ENCODE results near the gene CCT3. TPM values are rescaled to one million over a fixed set of nuclear protein-coding genes. Genes with fewer than 3 reads are reported as not detected.
A peak's percentile ranks its signal among the peaks of the same experiment; 100 is the strongest.

The CCT3 gene
- total and polyA plus RNA-seq, 2 donors, result 114 to 296 TPM

DNA sequence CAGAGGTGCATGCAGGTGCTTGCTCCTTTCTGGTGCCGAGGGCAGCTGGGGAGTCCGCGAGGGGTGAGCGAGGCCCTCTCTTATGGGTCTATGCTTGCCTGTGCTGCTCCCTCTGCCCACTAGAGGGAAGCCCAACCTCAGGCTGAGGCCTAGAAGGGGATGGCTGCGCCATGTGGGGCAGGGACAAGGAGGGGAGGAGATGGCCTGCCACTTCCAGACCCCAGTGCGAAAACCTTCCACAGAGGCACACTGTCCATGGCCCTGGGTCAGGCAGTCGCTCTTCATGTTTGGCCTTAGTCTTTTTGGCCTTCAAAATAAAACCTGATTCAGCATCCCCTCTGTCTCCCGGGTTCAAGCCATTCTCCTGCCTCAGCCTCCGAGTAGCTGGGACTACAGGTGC is 44.9 kb upstream of the CCT3 start:
- H3K36me3 ChIP-seq (ENCODE audit: control insufficient read depth in 2 of 2, insufficient read depth in 2 of 2, low read length in 1 of 2), result no peaks in the 10 kb centered on the region
- DNase-seq (ENCODE audit: low read depth in 6 of 9, low spot score in 9 of 9), result peak in 8 of 9 donors; percentile 6 to 69 (median 29)
- peaks cover 20 to 54% of the 10 kb centered on the region in 2 donors for H3K27me3 ChIP-seq (ENCODE audit: control insufficient read depth in 2 of 2, insufficient read depth in 1 of 2, low read length in 1 of 2)
- H3K9me3 ChIP-seq (ENCODE audit: control insufficient read depth in 2 of 2, insufficient read depth in 1 of 2, low read length in 1 of 2), result no peaks in the 10 kb centered on the region
- WGBS, result 60% methylated on average over 9 of the region's 9 CpGs
- H3K27ac ChIP-seq (ENCODE audit: low read depth in 1 of 2, low read length in 1 of 2), result no peak overlapping the region
- H3K4me1 ChIP-seq (ENCODE audit: control insufficient read depth in 2 of 2, insufficient read depth in 2 of 2, low read length in 2 of 2), result peaks cover 0 to 5% of the 10 kb centered on the region in 2 donors
- H3K4me3 ChIP-seq (ENCODE audit: low read length in 2 of 2), result no peak overlapping the region

GRCh38 chr1:156382561-156382960 is 44.5 kb upstream of the CCT3 start:
- WGBS, result 89% methylated on average over 7 of the region's 7 CpGs
- peaks cover 0 to 5% of the 10 kb centered on the region in 2 donors for H3K4me1 ChIP-seq (ENCODE audit: control insufficient read depth in 2 of 2, insufficient read depth in 2 of 2, low read length in 2 of 2)
- no peak overlapping the region for H3K4me3 ChIP-seq (ENCODE audit: low read length in 2 of 2)
- DNase-seq (ENCODE audit: low read depth in 6 of 9, low spot score in 9 of 9), result no peak
- H3K36me3 ChIP-seq (ENCODE audit: control insufficient read depth in 2 of 2, insufficient read depth in 2 of 2, low read length in 1 of 2), result no peaks in the 10 kb centered on the region
- peaks cover 16 to 52% of the 10 kb centered on the region in 2 donors for H3K27me3 ChIP-seq (ENCODE audit: control insufficient read depth in 2 of 2, insufficient read depth in 1 of 2, low read length in 1 of 2)
- H3K9me3 ChIP-seq (ENCODE audit: control insufficient read depth in 2 of 2, insufficient read depth in 1 of 2, low read length in 1 of 2), result no peaks in the 10 kb centered on the region
- no peak overlapping the region for H3K27ac ChIP-seq (ENCODE audit: low read depth in 1 of 2, low read length in 1 of 2)

DNA sequence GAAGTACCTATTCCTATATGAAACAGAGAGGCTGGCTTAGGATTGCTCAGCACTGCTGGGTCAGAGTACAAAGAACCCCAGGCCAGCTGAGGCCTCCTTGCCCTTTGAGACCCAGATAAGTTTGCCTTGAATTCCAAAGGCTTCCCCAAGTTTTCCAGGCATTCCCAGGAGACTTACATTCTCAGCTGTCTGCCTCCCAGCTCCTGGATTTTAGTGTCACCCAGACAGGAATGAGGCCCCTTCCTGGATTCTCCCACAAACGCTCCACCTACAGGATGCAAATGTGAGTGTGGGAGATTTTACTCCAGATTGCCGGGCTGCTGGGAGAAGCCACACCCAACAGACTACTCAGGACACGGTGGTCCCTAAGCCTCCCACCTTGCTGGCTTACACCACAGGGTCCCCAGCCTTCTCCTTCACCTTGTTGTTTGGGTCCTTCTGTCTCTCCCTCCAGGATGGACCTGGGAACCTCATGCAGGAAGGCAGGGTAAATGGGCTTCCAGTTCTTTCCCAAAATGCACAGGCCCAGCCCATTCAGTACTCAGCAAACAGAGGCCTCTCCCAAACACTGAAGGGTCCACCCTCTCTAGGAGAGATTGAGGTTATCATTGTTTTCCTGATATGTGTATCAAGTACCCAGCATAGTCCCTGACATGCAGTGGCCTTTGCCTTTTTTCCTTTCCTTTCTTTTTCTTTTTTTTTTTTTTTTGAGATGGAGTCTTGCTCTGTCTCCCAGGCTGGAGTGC is 41.5 kb upstream of the CCT3 start:
- WGBS, result 81% methylated on average over 3 of the region's 3 CpGs
- Histone ChIP-seq H3K27me3 (ENCODE audit: control insufficient read depth in 2 of 2, insufficient read depth in 1 of 2, low read length in 1 of 2) (peaks cover 0 to 43% of the 10 kb centered on the region in 2 donors), H3K4me3 (ENCODE audit: low read length in 2 of 2) (no peak overlapping the region), H3K4me1 (ENCODE audit: control insufficient read depth in 2 of 2, insufficient read depth in 2 of 2, low read length in 2 of 2) (no peaks in the 10 kb centered on the region), H3K9me3 (ENCODE audit: control insufficient read depth in 2 of 2, insufficient read depth in 1 of 2, low read length in 1 of 2) (no peaks in the 10 kb centered on the region), H3K36me3 (ENCODE audit: control insufficient read depth in 2 of 2, insufficient read depth in 2 of 2, low read length in 1 of 2) (no peaks in the 10 kb centered on the region), H3K27ac (ENCODE audit: low read depth in 1 of 2, low read length in 1 of 2) (no peak overlapping the region)
- DNase-seq (ENCODE audit: low read depth in 6 of 9, low spot score in 9 of 9), result no peak

- peaks cover 0 to 44% of the 10 kb centered on the region in 2 donors for H3K27me3 ChIP-seq (ENCODE audit: control insufficient read depth in 2 of 2, insufficient read depth in 1 of 2, low read length in 1 of 2)
- no peaks in the 10 kb centered on the region for H3K4me1 ChIP-seq (ENCODE audit: control insufficient read depth in 2 of 2, insufficient read depth in 2 of 2, low read length in 2 of 2)
- H3K4me3 ChIP-seq (ENCODE audit: low read length in 2 of 2), result no peak overlapping the region
- 94% methylated on average over 6 of the region's 6 CpGs for WGBS
- no peak for DNase-seq (ENCODE audit: low read depth in 6 of 9, low spot score in 9 of 9)
- H3K27ac ChIP-seq (ENCODE audit: low read depth in 1 of 2, low read length in 1 of 2), result no peak overlapping the region
- no peaks in the 10 kb centered on the region for H3K9me3 ChIP-seq (ENCODE audit: control insufficient read depth in 2 of 2, insufficient read depth in 1 of 2, low read length in 1 of 2)
- no peaks in the 10 kb centered on the region for H3K36me3 ChIP-seq (ENCODE audit: control insufficient read depth in 2 of 2, insufficient read depth in 2 of 2, low read length in 1 of 2)
Observed at GRCh38 chr1:156378557-156378956, 40.5 kb upstream of the CCT3 start.

GRCh38 chr1:156376958-156377919 is 39.1 kb upstream of the CCT3 start:
- 81% methylated on average over 20 of the region's 20 CpGs for WGBS
- no peak overlapping the region for H3K27ac ChIP-seq (ENCODE audit: low read depth in 1 of 2, low read length in 1 of 2)

DNA sequence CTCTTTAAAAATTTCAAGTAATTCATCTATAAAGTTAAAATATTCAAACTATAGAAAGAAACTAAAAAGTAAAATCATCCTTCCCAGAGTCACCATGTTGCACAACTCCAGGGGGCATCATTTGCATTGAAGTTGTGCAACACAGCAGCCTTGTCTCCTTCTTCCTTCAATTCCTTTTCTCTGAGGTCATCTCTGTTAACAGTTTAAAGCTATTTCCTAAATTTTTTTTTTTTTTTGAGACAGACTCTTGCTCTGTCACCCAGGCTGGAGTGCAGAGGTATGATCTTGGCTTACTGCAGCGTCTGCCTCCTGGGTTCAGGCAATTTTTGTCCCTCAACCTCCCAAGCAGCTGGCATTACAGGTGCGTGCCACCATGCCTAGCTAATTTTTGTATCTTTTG is 38.1 kb upstream of the CCT3 start:
- no peaks in the 10 kb centered on the region for H3K36me3 ChIP-seq (ENCODE audit: control insufficient read depth in 2 of 2, insufficient read depth in 2 of 2, low read length in 1 of 2)
- no peak for DNase-seq (ENCODE audit: low read depth in 6 of 9, low spot score in 9 of 9)
- H3K9me3 ChIP-seq (ENCODE audit: control insufficient read depth in 2 of 2, insufficient read depth in 1 of 2, low read length in 1 of 2), result no peaks in the 10 kb centered on the region
- no peak overlapping the region for H3K4me3 ChIP-seq (ENCODE audit: low read length in 2 of 2)
- no peak overlapping the region for H3K27ac ChIP-seq (ENCODE audit: low read depth in 1 of 2, low read length in 1 of 2)
- peaks cover 3 to 49% of the 10 kb centered on the region in 2 donors for H3K27me3 ChIP-seq (ENCODE audit: control insufficient read depth in 2 of 2, insufficient read depth in 1 of 2, low read length in 1 of 2)
- H3K4me1 ChIP-seq (ENCODE audit: control insufficient read depth in 2 of 2, insufficient read depth in 2 of 2, low read length in 2 of 2), result no peaks in the 10 kb centered on the region
- 96% methylated on average over 2 of the region's 2 CpGs for WGBS

More at GRCh38 chr1:156376958-156377919, 39.1 kb upstream of the CCT3 start:
- Histone ChIP-seq H3K4me3 (ENCODE audit: low read length in 2 of 2) (no peak overlapping the region), H3K36me3 (ENCODE audit: control insufficient read depth in 2 of 2, insufficient read depth in 2 of 2, low read length in 1 of 2) (no peaks in the 10 kb centered on the region), H3K27me3 (ENCODE audit: control insufficient read depth in 2 of 2, insufficient read depth in 1 of 2, low read length in 1 of 2) (peaks cover 0 to 47% of the 10 kb centered on the region in 2 donors), H3K9me3 (ENCODE audit: control insufficient read depth in 2 of 2, insufficient read depth in 1 of 2, low read length in 1 of 2) (no peaks in the 10 kb centered on the region), H3K4me1 (ENCODE audit: control insufficient read depth in 2 of 2, insufficient read depth in 2 of 2, low read length in 2 of 2) (no peaks in the 10 kb centered on the region)
- DNase-seq (ENCODE audit: low read depth in 6 of 9, low spot score in 9 of 9), result no peak

- Histone ChIP-seq H3K9me3 (ENCODE audit: control insufficient read depth in 2 of 2, insufficient read depth in 1 of 2, low read length in 1 of 2) (no peaks in the 10 kb centered on the region), H3K27ac (ENCODE audit: low read depth in 1 of 2, low read length in 1 of 2) (no peak overlapping the region), H3K36me3 (ENCODE audit: control insufficient read depth in 2 of 2, insufficient read depth in 2 of 2, low read length in 1 of 2) (no peaks in the 10 kb centered on the region), H3K27me3 (ENCODE audit: control insufficient read depth in 2 of 2, insufficient read depth in 1 of 2, low read length in 1 of 2) (peaks cover 7 to 71% of the 10 kb centered on the region in 2 donors), H3K4me3 (ENCODE audit: low read length in 2 of 2) (no peak overlapping the region), H3K4me1 (ENCODE audit: control insufficient read depth in 2 of 2, insufficient read depth in 2 of 2, low read length in 2 of 2) (peaks cover 4 to 6% of the 10 kb centered on the region in 2 donors)
- DNase-seq (ENCODE audit: low read depth in 6 of 9, low spot score in 9 of 9), result no peak
Observed at GRCh38 chr1:156373546-156373945, 35.5 kb upstream of the CCT3 start.

GRCh38 chr1:156372876-156373275 is 34.8 kb upstream of the CCT3 start:
- H3K27me3 ChIP-seq (ENCODE audit: control insufficient read depth in 2 of 2, insufficient read depth in 1 of 2, low read length in 1 of 2), result peaks cover 12 to 73% of the 10 kb centered on the region in 2 donors
- no peaks in the 10 kb centered on the region for H3K36me3 ChIP-seq (ENCODE audit: control insufficient read depth in 2 of 2, insufficient read depth in 2 of 2, low read length in 1 of 2)
- no peak overlapping the region for H3K27ac ChIP-seq (ENCODE audit: low read depth in 1 of 2, low read length in 1 of 2)
- H3K9me3 ChIP-seq (ENCODE audit: control insufficient read depth in 2 of 2, insufficient read depth in 1 of 2, low read length in 1 of 2), result no peaks in the 10 kb centered on the region
- 89% methylated on average over 4 of the region's 4 CpGs for WGBS
- no peak overlapping the region for H3K4me3 ChIP-seq (ENCODE audit: low read length in 2 of 2)
- H3K4me1 ChIP-seq (ENCODE audit: control insufficient read depth in 2 of 2, insufficient read depth in 2 of 2, low read length in 2 of 2), result peaks cover 4 to 6% of the 10 kb centered on the region in 2 donors
- DNase-seq (ENCODE audit: low read depth in 6 of 9, low spot score in 9 of 9), result no peak

GRCh38 chr1:156372265-156372586 is 34.1 kb upstream of the CCT3 start:
- DNase-seq (ENCODE audit: low read depth in 6 of 9, low spot score in 9 of 9), result no peak
- H3K27me3 ChIP-seq (ENCODE audit: control insufficient read depth in 2 of 2, insufficient read depth in 1 of 2, low read length in 1 of 2), result peaks cover 12 to 73% of the 10 kb centered on the region in 2 donors

More at GRCh38 chr1:156372265-156372586, 34.1 kb upstream of the CCT3 start:
- Histone ChIP-seq H3K4me1 (ENCODE audit: control insufficient read depth in 2 of 2, insufficient read depth in 2 of 2, low read length in 2 of 2) (peaks cover 4 to 6% of the 10 kb centered on the region in 2 donors), H3K36me3 (ENCODE audit: control insufficient read depth in 2 of 2, insufficient read depth in 2 of 2, low read length in 1 of 2) (no peaks in the 10 kb centered on the region), H3K4me3 (ENCODE audit: low read length in 2 of 2) (no peak overlapping the region), H3K9me3 (ENCODE audit: control insufficient read depth in 2 of 2, insufficient read depth in 1 of 2, low read length in 1 of 2) (peaks cover 0 to under 1% of the 10 kb centered on the region in 2 donors), H3K27ac (ENCODE audit: low read depth in 1 of 2, low read length in 1 of 2) (no peak overlapping the region)

Data from thymus (tissue), 11 donors.